HG02885 (cell line): ENCODE results near the gene HTR3A.

ENCODE experiments used
- ATAC-seq: cut with Tn5 transposase; IDR thresholded peaks from one replicate; pipeline ENCODE4 v1.9.1; 2021; ENCODE audit warnings: mild to moderate bottlenecking; ENCODE audit not compliant: unreplicated experiment, poor library complexity

Gene HTR3A

DNA sequence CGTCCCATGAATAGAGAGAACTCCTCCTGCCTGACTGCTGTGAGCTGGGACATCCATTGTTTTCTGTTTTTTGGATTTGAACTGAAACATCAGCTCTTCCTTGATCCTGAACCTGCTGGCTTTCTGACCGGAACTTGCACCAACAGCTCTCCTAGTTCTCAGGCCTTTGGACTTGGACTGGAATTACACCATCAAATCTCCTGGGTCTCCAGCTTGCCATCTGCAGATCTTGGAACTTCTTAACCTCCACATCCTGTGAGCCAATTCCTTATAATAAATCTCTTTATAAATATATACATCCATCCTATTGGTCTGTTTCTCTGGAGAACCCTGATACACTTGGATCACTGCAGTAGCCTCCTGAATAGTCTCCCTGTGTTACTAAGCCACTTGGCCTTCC lies 42.1 kb downstream of the HTR3A start:
- no peak for ATAC-seq

DNA sequence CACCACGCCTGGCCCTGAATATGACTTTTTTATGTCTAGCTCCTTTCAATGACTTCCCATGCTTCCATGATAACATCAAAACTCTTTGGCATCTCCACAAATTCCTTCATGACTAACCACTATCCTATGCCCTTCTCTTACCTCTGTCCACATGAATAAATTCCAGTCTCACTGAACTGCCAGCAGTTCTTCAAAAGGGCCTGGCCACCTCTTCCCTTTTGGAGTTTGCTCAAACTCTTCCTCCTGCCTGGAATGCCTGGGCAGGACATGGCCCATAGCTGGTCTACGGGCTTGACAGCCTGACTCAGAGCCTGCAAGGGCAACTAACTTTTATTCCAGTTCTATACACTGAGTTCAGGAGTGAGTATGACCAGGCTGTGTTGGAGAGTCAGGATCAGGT lies 42.8 kb downstream of the HTR3A start:
- no peak for ATAC-seq

GRCh38 chr11:114019046-114019445 lies 44.1 kb downstream of the HTR3A start:
- ATAC-seq: no peak

DNA sequence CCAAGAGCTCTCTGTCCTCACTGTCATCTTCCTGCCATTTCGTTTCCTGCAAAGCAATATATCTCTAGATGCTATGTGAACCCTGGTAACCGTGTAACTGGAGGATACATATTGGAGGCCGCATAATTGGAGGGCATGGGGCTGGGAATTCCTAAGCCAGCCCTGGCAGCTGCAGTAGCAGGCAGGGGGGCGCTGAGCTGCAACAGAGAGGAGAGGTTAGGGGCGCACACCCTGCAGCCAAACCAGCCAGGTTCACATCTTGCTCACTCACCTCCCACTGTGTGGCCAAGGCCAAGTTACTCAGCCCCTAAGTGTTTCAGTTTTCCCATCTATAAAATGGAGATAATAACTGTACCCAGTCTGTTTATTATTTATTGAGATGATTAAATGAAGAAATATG lies 44.7 kb downstream of the HTR3A start:
- ATAC-seq: no peak

DNA sequence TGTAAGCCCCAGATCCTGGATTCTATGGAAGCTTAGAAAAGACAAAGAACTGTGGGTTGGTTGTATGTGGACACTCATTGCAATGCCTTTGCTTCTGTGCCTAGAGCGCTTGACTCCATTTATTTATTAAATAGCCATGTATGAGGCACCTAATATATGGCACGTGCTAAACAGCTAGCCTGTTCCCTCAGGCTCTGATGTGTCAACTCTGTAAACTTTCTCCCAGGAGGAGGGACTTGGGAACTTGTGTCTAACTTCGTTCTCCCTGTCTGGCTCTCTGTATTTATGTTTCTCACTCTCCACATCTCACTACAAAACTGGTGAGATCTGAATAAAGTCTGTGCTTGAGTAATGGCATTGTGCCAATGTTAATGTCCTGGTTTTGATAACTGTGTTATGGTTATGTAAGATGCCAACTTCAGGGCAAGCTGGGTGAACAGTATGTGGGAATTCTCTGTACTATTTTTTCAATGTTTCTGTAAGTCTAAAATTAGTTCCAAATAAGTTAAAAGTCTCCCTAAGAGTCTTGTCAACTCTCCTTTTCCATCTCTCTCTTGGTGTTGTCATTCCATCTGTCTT lies 50.5 kb downstream of the HTR3A start:
- no peak for ATAC-seq

GRCh38 chr11:114026355-114026754 lies 51.4 kb downstream of the HTR3A start:
- ATAC-seq: no peak

- no peak for ATAC-seq
These were observed 52.5 kb downstream of the HTR3A start for GRCh38 chr11:114027391-114027790.

DNA sequence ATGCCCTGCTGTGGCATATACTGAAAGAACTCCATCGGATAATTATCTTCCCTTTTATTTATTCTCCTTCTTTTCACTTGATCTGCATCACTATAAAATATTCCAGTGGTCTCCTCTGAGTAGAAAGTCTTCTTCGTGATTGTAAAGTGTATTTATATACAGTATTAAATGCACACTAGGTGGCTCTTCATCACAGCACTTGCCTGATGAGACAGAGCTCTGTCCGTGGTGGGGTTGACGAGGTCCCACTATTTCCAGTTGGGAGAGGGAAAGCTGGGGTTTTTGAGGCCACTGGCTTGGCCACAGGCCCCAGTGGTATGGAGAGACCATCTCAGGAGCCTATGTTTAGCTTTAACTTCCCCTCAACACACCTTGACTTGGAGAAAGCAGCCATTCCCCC lies 53.0 kb downstream of the HTR3A start:
- no peak for ATAC-seq

GRCh38 chr11:114031246-114031966 lies 56.5 kb downstream of the HTR3A start:
- ATAC-seq: no peak

DNA sequence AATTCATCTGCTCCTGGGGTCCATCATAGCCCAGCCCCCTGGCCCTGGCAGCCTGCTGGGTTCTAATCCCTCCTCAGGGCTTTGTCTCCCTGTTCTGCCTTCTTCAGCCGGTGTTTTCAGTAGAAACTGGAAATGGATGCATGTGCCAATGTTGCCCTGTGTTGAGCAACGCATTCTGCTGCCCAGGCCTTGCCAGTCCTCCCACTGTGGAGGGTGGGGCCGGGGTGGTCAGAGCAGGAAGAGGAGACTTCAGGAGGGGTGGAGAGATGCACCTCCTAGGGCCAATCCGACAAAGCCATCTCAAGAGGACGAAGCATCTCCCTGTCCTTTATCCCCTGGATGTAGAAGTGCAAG lies 57.0 kb downstream of the HTR3A start:
- no peak for ATAC-seq

GRCh38 chr11:114033066-114033465 lies 58.2 kb downstream of the HTR3A start:
- no peak for ATAC-seq

GRCh38 chr11:114033572-114033971 lies 58.7 kb downstream of the HTR3A start:
- ATAC-seq: no peak

GRCh38 chr11:114034956-114035355 lies 60.0 kb downstream of the HTR3A start:
- no peak for ATAC-seq

GRCh38 chr11:114036147-114036811 lies 61.4 kb downstream of the HTR3A start:
- no peak for ATAC-seq

- no peak for ATAC-seq
These were observed 62.0 kb downstream of the HTR3A start for GRCh38 chr11:114036958-114037357.

DNA sequence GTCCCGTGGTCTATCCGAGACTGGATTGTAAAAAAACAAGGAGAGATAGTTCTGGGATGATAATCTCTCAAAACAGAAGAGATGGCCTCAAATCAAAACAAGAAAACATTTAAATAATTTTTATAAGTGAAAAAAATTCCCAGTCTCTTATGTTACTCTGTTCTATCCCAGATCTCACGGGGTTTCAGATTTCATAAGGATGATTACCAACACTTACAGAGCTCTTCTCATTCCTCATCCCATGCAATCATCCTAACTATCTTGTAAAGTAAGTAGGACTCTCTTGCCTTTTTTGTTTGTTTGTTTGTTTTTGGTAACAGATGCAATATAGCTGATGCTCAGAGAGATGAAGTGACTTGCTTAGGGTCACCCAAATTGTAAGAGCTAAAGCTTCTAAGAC lies 64.6 kb downstream of the HTR3A start:
- ATAC-seq: no peak
